Hepatocyte (in vitro differentiated cells): ENCODE data around the gene TRPM1.

Experiments
- CTCF ChIP-seq: fragments of 200-600 bp; sonication (generic); IDR thresholded peaks from 2 replicates; pipeline ENCODE4 v1.5.1; 2016; ENCODE audit warnings: antibody characterized with exemption, mild to moderate bottlenecking; ENCODE audit not compliant: poor library complexity
- EZH2 ChIP-seq: fragments of 200-600 bp; sonication (generic); IDR thresholded peaks from 2 replicates; pipeline ENCODE4 v1.6.1; 2016; ENCODE audit warnings: antibody characterized with exemption, mild to moderate bottlenecking, borderline replicate concordance
- EZH2phosphoT487 ChIP-seq: fragments of 200-600 bp; sonication (generic); IDR thresholded peaks from one replicate; pipeline ENCODE4 v1.6.1; 2018; ENCODE audit warnings: antibody characterized with exemption, mild to moderate bottlenecking, low read depth, moderate library complexity; ENCODE audit not compliant: unreplicated experiment, severe bottlenecking

GRCh38 chr15:31098491-31098917, 3.0 kb downstream of the TRPM1 start:
- TF ChIP-seq CTCF (no peak), EZH2 (no peak), EZH2phosphoT487 (no peak)
